HG03139 (cell line): ENCODE results near the gene APBB2.

Experiments used
- ATAC-seq: cut with Tn5 transposase; IDR thresholded peaks from one replicate; pipeline ENCODE4 v1.9.1; 2021; ENCODE audit not compliant: unreplicated experiment

APBB2 gene

GRCh38 chr4:40789771-40790170 is 424.6 kb downstream of the APBB2 start:
- no peak for ATAC-seq

GRCh38 chr4:40789031-40789430 is 425.3 kb downstream of the APBB2 start:
- no peak for ATAC-seq

- ATAC-seq = no peak
Observed at GRCh38 chr4:40788331-40788730, 426.0 kb downstream of the APBB2 start.

GRCh38 chr4:40785727-40786126 is 428.6 kb downstream of the APBB2 start:
- no peak for ATAC-seq

GRCh38 chr4:40782876-40783275 is 431.5 kb downstream of the APBB2 start:
- no peak for ATAC-seq

GRCh38 chr4:40778090-40778489 is 436.3 kb downstream of the APBB2 start:
- no peak for ATAC-seq

- ATAC-seq = no peak
Observed at GRCh38 chr4:40769266-40769665, 445.1 kb downstream of the APBB2 start.

- ATAC-seq = peak; percentile 100
Observed at GRCh38 chr4:40763228-40763716, 451.1 kb downstream of the APBB2 start.
